Retinal pigment epithelial cell (primary cell): ENCODE results near the gene DNAJC28.

Experiments used
- DNase-seq: peaks from one replicate; pipeline ENCODE4 v3.0.0-alpha.2; 2010; ENCODE audit warnings: low read depth
- H3K4me3 ChIP-seq: 2 replicates; pipeline ENCODE4 v1.5.1; 2011; ENCODE audit warnings: mild to moderate bottlenecking, low read length, control low read depth, moderate library complexity
- TF ChIP-seq, protein P1 (sequence below): conservative IDR thresholded peaks from 2 replicates; pipeline ENCODE4 v1.5.1; 2011; ENCODE audit warnings: low read depth, low read length, control low read depth, inconsistent platforms

DNAJC28 gene

DNA sequence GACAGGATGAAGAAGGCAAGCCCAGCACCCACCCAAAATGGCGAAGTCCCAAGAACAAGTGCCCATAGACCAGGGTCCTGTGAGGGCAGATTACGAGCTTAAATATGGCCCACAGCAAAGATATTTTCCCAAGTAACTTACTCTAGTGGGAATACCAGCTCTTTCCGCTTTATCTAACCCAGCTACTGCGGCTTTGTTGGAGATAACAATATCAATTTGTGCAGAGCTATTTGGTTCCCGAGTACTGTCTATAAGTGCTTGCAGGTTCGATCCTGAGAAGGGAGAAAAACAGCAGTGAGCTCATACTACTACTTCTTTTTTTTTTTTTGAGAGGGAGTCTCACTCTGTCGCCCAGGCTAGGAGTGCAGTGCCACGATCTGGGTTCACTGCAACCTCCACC, 14.3 kb upstream of the DNAJC28 start:
- TF ChIP-seq, protein P1, sequence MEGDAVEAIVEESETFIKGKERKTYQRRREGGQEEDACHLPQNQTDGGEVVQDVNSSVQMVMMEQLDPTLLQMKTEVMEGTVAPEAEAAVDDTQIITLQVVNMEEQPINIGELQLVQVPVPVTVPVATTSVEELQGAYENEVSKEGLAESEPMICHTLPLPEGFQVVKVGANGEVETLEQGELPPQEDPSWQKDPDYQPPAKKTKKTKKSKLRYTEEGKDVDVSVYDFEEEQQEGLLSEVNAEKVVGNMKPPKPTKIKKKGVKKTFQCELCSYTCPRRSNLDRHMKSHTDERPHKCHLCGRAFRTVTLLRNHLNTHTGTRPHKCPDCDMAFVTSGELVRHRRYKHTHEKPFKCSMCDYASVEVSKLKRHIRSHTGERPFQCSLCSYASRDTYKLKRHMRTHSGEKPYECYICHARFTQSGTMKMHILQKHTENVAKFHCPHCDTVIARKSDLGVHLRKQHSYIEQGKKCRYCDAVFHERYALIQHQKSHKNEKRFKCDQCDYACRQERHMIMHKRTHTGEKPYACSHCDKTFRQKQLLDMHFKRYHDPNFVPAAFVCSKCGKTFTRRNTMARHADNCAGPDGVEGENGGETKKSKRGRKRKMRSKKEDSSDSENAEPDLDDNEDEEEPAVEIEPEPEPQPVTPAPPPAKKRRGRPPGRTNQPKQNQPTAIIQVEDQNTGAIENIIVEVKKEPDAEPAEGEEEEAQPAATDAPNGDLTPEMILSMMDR = no peak
- H3K4me3 ChIP-seq = no peak overlapping the region
- DNase-seq = no peak

- TF ChIP-seq, protein P1 = no peak
- DNase-seq = no peak
- no peak overlapping the region for H3K4me3 ChIP-seq
These were observed 4.8 kb upstream of the DNAJC28 start for GRCh38 chr21:33496345-33496744.

GRCh38 chr21:33495743-33496142, 4.2 kb upstream of the DNAJC28 start:
- TF ChIP-seq, protein P1 = no peak
- no peak for DNase-seq
- H3K4me3 ChIP-seq = no peak overlapping the region

GRCh38 chr21:33493756-33494155, 2.2 kb upstream of the DNAJC28 start:
- TF ChIP-seq, protein P1 = no peak
- DNase-seq = no peak
- H3K4me3 ChIP-seq = no peak overlapping the region

- TF ChIP-seq, protein P1 = no peak
- no peak for DNase-seq
- no peak overlapping the region for H3K4me3 ChIP-seq
These were observed 1.1 kb upstream of the DNAJC28 start for GRCh38 chr21:33492571-33492970.

DNA sequence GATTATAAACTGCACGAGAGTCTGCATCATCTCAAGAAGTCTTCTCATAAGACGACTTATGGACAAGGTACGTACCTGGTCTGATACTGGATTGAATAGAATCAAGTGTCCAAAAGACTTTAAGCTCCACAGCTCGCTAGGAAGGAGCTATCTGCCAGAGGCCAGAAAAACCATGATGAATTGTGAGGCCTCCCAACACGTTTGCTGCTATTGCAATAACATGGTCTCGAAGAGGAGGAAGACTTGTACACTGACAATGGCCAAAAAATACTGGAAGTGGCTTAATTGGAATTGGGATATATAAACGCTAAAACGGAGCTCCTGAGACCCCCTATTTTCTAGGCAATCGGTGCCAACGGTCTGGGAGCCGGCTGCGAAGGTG, 534 bp downstream of the DNAJC28 start:
- DNase-seq = no peak
- TF ChIP-seq, protein P1 = no peak
- peak overlapping the region; percentile 67 for H3K4me3 ChIP-seq

- no peak overlapping the region for H3K4me3 ChIP-seq
- TF ChIP-seq, protein P1 = no peak
- no peak for DNase-seq
These were observed 2.6 kb downstream of the DNAJC28 start for GRCh38 chr21:33488936-33489335.
